HepG2 (cell line): ENCODE measurements around the gene MUC6. TPM values are rescaled to one million over a fixed set of nuclear protein-coding genes. Genes with fewer than 3 reads are reported as not detected.

Experiments used
- ATAC-seq: fragments of 200-7000 bp; cut with Tn5 transposase; 3 replicates; pipeline ENCODE4 v1.9.1; 2020; ENCODE audit warnings: mild to moderate bottlenecking, moderate library complexity
- BruUV-seq: library from RNA; stranded (reverse); fragments of 400-500 nt; replicated peaks from 2 replicates; lab custom pipeline; 2021; lab: Mats Ljungman, UMichigan
- CTCF ChIA-PET: fragments of 300-600 bp; formaldehyde crosslinking; extraction: SDS; loops from one replicate; lab custom pipeline; 2021; ENCODE audit warnings: low total read pairs, inconsistent platforms, low intra/inter-chr PET ratio; lab: Yijun Ruan, JAX
- POLR2A ChIA-PET: fragments of 350-600 bp; sonication (Branson Sonifier 250); formaldehyde crosslinking; loops from one replicate; lab custom pipeline; 2020; ENCODE audit warnings: antibody characterized with exemption, inconsistent platforms; lab: Yijun Ruan, JAX
- DNase-seq: peaks from one replicate; pipeline ENCODE4 v3.0.0-alpha.2; 2015; ENCODE audit warnings: low spot score
- FAIRE-seq: peaks from 3 replicates; lab custom pipeline; 2011; peaks lifted over from hg19 to GRCh38; lab: Jason Lieb, UNC
- H2AFZ ChIP-seq: one replicate; pipeline ENCODE4 v1.6.1; 2011; ENCODE audit warnings: low read length, inconsistent platforms
- H3K27ac ChIP-seq: fragments of 300-600 bp; 3 replicates; pipeline ENCODE4 v1.8.0; 2011; ENCODE audit warnings: mixed run types, mild to moderate bottlenecking, mixed read lengths, low read length, inconsistent platforms; ENCODE audit not compliant: insufficient read depth; ENCODE audit errors: extremely low read length
- H3K27me3 ChIP-seq, 2 experiments: fragments of 200-600 bp in 1 of 2; 2 replicates in 1 of 2; 3 replicates in 1 of 2; pipeline versions ENCODE4 v1.6.0 to v1.8.0; 2011; ENCODE audit warnings: low read length in 2 of 2, mild to moderate bottlenecking in 2 of 2, moderate library complexity in 2 of 2, inconsistent platforms in 1 of 2; ENCODE audit not compliant: insufficient read depth in 2 of 2, control insufficient read depth in 1 of 2
- H3K36me3 ChIP-seq, 2 experiments: fragments of 200-600 bp in 1 of 2; replicated peaks in 1 of 2; 2 replicates in 1 of 2; 3 replicates in 1 of 2; pipeline versions ENCODE4 v1.5.1 to v1.8.0; 2011; ENCODE audit warnings: low read length in 2 of 2, inconsistent platforms in 1 of 2; ENCODE audit not compliant: insufficient read depth in 2 of 2, control insufficient read depth in 1 of 2
- H3K4me1 ChIP-seq: 2 replicates; pipeline ENCODE4 v1.5.1; 2012; ENCODE audit warnings: low read length, inconsistent platforms; ENCODE audit not compliant: insufficient read depth
- H3K4me2 ChIP-seq: 2 replicates; pipeline ENCODE4 v1.6.0; 2011; ENCODE audit warnings: low read depth, low read length, inconsistent platforms
- H3K4me3 ChIP-seq, 3 experiments: fragments of 200-600 bp in 1 of 3; sonication (generic), shearing (Covaris generic) in 1 of 3; replicated peaks in 1 of 3; 2 replicates each; pipeline ENCODE4 v1.5.1; 2011 to 2016; ENCODE audit warnings: low read length in 3 of 3, inconsistent platforms in 2 of 3, low read depth in 2 of 3, mild to moderate bottlenecking in 2 of 3, control low read depth in 1 of 3, mixed read lengths in 1 of 3; ENCODE audit not compliant: insufficient read depth in 1 of 3
- H3K79me2 ChIP-seq: one replicate; pipeline ENCODE4 v1.6.1; 2011; ENCODE audit warnings: low read length, inconsistent platforms; ENCODE audit not compliant: insufficient read depth
- H3K9ac ChIP-seq: 2 replicates; pipeline ENCODE4 v1.6.0; 2011; ENCODE audit warnings: mild to moderate bottlenecking, low read depth, low read length, inconsistent platforms; ENCODE audit not compliant: insufficient read depth
- H3K9me3 ChIP-seq: 2 replicates; pipeline ENCODE4 v1.5.1; 2012; ENCODE audit warnings: mild to moderate bottlenecking, low read length
- H4K20me1 ChIP-seq: 2 replicates; pipeline ENCODE4 v1.6.0; 2011; ENCODE audit warnings: inconsistent platforms, mild to moderate bottlenecking, low read length, moderate library complexity; ENCODE audit not compliant: insufficient read depth
- AGO2 ChIP-seq: fragments of 200-400 bp; formaldehyde crosslinking; optimal IDR thresholded peaks from 2 replicates; pipeline ENCODE3; 2017; ENCODE audit warnings: mild to moderate bottlenecking, low read depth, low read length, moderate library complexity
- ATF4 ChIP-seq, 2 experiments: fragments of 450-650 bp in 1 of 2; sonication (generic) in 1 of 2; formaldehyde crosslinking; IDR thresholded peaks; 2 replicates each; pipeline versions ENCODE4 v1.5.0 to v1.8.0; 2020 to 2022; ENCODE audit warnings: mild to moderate bottlenecking in 1 of 2, missing genetic modification reagents in 1 of 2
- DR1 ChIP-seq: sonication (generic); formaldehyde crosslinking; IDR thresholded peaks from 2 replicates; pipeline ENCODE4 v1.8.0; 2021; ENCODE audit warnings: mild to moderate bottlenecking, missing genetic modification reagents, inconsistent platforms
- HHEX ChIP-seq: IDR thresholded peaks from 2 replicates; pipeline ENCODE4 v1.6.1; 2016; ENCODE audit warnings: control low read depth
- RBM22 ChIP-seq: fragments of 200-400 bp; formaldehyde crosslinking; optimal IDR thresholded peaks from 2 replicates; pipeline ENCODE3; 2017; ENCODE audit warnings: mild to moderate bottlenecking, low read length, moderate library complexity
- ZNF7 ChIP-seq: IDR thresholded peaks from 2 replicates; pipeline ENCODE4 v1.6.1; 2016; ENCODE audit warnings: missing biosample characterization, missing genetic modification reagents
- WGBS: methylation state at CpG from one replicate; pipeline ENCODE4 v1.1.6; 2017; ENCODE audit warnings: low lambda C conversion rate; 5-methylcytosine and 5-hydroxymethylcytosine counted together
- in situ Hi-C: cut with HindIII; loops from 2 replicates; pipeline ENCODE4 v1.10.0; 2017; ENCODE audit warnings: low pct_unique_long_range_greater_than_20kb; ENCODE audit not compliant: extremely low pct_ligation_motif_present
- intact Hi-C: fragments of 100-400 bp; cut with micrococcal nuclease; formaldehyde crosslinking; loops from one replicate; pipeline ENCODE4 v1.10.0; 2022; ENCODE audit not compliant: unreplicated experiment
- polyA plus RNA-seq, 8 experiments: library from polyadenylated mRNA; depleted of rRNA in 3 of 8; stranded (reverse) in 7 of 8; unstranded in 1 of 8; fragments of >200 nt; fragmentation: Illumina TruSeq in 4 of 8; extraction: Trizol in 4 of 8; gene quantifications; 2 replicates each; pipeline versions ENCODE4 v1.2.1 to v1.2.3, GENCODE V29; 2011 to 2016; ENCODE audit warnings: low read depth in 4 of 8, missing spikeins in 1 of 8, mixed read lengths in 1 of 8; ENCODE audit not compliant: insufficient read depth in 1 of 8
- total RNA-seq, 5 experiments: library from RNA; depleted of rRNA; stranded (reverse); fragments of >200 nt; fragmentation: Illumina TruSeq; extraction: Trizol; gene quantifications; 2 replicates each; pipeline ENCODE4 v1.2.3, GENCODE V29; 2016; ENCODE audit warnings: low read depth in 1 of 5

The MUC6 gene
- total and polyA plus RNA-seq, 2 of the 13 experiments (the other 11 are each of a cell fraction or from before 2014, with no cell fraction given): not detected

- CTCF ChIA-PET: no interaction called here
- Histone ChIP-seq H3K4me1 (no peaks in the 10 kb centered on the region), H3K27me3 (no peaks in the 10 kb centered on the region), H3K79me2 (no peaks in the 10 kb centered on the region), H4K20me1 (0 out of 2 replicates have a peak, but pooled peaks cover 3% of the 10 kb centered on the region), H3K4me3 (no peak overlapping the region), H3K4me2 (no peak overlapping the region), H3K36me3 (peaks cover 43 to 81% of the 10 kb centered on the region in 2 experiments), H3K27ac (no peak overlapping the region), H3K9ac (no peak overlapping the region), H3K9me3 (no peaks in the 10 kb centered on the region), H2AFZ (no peak overlapping the region)
- 91% methylated on average over 11 of the region's 11 CpGs for WGBS
- DNase-seq: no peak
- no peak for TF ChIP-seq ZNF7 (CRISPR knock-in tag)
- no peak for TF ChIP-seq DR1 (CRISPR knock-in tag)
- peak; percentile 75 for TF ChIP-seq RBM22
- peak; percentile 13 for TF ChIP-seq AGO2
- FAIRE-seq: no peak
- in situ Hi-C loops: no loop called here
- ATAC-seq: no peak
- BruUV-seq: no TSS peak
- intact Hi-C loops: no loop called here
- POLR2A ChIA-PET: no interaction called here
These were observed 63.3 kb downstream of the MUC6 start for GRCh38 chr11:973237-973636.

GRCh38 chr11:972523-973211, 63.9 kb downstream of the MUC6 start:
- H2AFZ ChIP-seq: no peak overlapping the region
- FAIRE-seq (no peak), DNase-seq (no peak), ATAC-seq (no peak)
- no peaks in the 10 kb centered on the region for H3K27me3 ChIP-seq
- in situ Hi-C loops (no loop called here), intact Hi-C loops (no loop called here)
- H3K4me2 ChIP-seq: no peak overlapping the region
- BruUV-seq: no TSS peak
- POLR2A ChIA-PET: no interaction called here
- H3K27ac ChIP-seq: no peak overlapping the region
- CTCF ChIA-PET: no interaction called here
- TF ChIP-seq ATF4 (CRISPR knock-in tag; IDR thresholded peaks at IDR 0.05) (no peak), HHEX (no peak), AGO2 (peak; percentile 57)
- H4K20me1 ChIP-seq: 0 out of 2 replicates have a peak, but pooled peaks cover 3% of the 10 kb centered on the region
- 98% methylated on average over 18 of the region's 26 CpGs for WGBS
- peaks cover 5% of the 10 kb centered on the region for H3K79me2 ChIP-seq
- peaks cover 43 to 80% of the 10 kb centered on the region in 2 experiments for H3K36me3 ChIP-seq
- H3K4me1 ChIP-seq: no peaks in the 10 kb centered on the region
- no peak overlapping the region for H3K4me3 ChIP-seq
- no peaks in the 10 kb centered on the region for H3K9me3 ChIP-seq
- H3K9ac ChIP-seq: no peak overlapping the region
